Stimulated activated CD4-positive, alpha-beta T cell treated with anti-CD3 and anti-CD28 coated beads, Interleukin-4, amount 100 ng/mL, for 24 hours (primary cell): ENCODE data around the gene CST9.

Experiments used
- DNase-seq: peaks from one replicate; pipeline ENCODE4 v3.0.0-alpha.2; 2020

Gene CST9, protein sequence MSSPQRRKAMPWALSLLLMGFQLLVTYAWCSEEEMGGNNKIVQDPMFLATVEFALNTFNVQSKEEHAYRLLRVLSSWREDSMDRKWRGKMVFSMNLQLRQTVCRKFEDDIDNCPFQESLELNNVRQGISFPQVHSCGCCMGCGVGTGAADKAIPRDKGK

DNA sequence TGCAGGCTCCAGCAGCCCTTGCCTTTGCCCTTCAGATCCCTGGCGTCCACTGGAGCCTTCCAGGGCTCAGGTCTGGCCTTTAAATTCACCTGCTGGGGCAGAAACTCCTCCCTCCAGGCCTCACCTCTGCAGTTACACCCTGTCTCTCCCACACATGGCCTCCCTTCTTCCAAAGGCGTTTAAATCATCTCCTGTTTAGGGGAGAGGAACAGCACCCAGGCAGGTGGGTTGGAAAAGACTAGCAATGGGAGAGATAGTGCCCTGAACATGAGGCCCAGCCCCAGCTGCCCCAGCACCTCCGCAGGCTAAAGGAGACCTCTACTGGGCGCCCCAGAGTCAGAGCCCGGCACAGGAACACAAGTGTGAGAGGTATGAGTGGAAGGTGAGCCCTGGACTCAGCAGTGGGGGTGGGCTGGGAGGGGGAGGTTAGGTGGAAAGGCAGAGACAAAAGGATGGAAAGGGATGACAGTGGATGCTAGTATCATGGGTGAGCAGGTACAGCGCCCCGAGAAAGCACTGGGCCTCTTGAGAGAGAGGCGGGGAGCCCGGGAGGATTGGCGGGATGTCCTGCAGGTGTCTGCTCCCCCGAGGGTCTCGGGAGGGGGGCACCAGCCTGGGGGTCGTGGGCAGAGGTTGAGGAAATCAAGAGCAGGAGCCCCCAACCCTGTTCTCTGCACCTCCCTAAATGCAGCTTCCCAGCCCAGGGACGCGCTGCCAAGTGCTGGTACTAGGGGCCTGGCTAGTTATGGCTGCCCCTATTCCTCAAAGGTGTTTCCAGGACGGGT, at the start of gene CST9:
Gene CST9 (minus strand): TSS at position 51 of the 785 bp plus-strand sequence. CDS start 53 bp downstream, outside the sequence.
- no peak for DNase-seq

DNA sequence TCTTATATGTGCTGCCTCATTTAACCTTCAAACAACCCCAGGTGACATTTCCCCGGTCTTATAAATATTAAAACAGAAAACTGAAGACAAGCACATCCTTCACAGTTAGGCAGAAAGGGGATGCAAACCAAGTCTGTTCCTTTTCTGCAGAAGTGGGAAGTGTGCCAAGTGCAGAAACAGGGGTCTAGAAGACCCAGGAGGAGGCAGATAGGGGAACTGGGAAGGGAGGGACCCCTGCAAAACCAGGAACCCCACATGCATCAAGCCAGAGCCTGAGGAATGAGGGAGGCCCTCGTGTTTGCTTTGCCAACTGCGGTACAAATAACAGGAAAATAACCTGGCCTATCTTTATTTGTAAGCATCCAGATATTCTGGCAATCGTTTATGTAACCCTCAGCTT, 49.0 kb upstream of the CST9 start:
- DNase-seq, result no peak

- no peak for DNase-seq
Observed at GRCh38 chr20:23654000-23654399, 48.3 kb upstream of the CST9 start.

- DNase-seq, result no peak
Observed at GRCh38 chr20:23653400-23653938, 47.8 kb upstream of the CST9 start.

DNA sequence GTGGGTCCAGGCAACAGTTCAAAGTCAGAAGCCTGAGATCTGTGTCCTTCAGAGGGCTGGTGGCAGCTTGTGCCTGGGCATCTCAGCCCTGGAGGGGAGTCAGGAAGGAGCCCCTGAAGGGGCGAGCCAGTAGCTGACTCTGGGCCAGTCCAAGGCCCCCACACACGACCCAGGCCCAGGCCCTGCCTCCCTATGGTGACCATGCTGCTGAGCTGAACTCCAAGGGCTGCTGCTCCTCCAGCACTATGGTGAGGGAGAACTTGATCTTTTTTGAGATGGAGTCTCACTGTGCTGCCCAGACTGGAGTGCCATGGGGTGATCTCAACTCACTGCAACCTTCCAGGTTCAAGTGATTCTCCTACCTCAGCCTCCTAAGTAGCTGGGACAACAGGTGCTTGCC, 47.2 kb upstream of the CST9 start:
- DNase-seq, result no peak

DNA sequence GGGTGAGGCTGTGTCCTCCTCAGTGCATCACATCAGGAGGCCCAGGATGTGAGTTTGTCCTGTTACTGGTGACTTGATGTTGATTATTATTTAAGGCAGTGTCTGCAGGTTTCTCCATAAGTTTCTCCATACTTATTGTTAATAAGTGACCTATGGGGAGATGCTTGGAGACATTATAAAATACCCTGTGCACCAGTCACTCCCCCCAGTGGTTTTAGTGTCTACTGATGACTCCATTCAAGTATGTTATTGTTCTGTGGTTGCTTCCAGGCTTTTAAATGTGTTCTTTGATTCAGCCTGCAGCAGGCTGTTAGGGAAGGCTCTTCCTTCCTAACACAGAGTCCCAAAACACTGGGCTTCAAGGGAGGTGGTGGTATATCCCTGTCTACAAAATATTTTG, 46.7 kb upstream of the CST9 start:
- DNase-seq, result no peak

- no peak for DNase-seq
Observed at GRCh38 chr20:23651117-23651516, 45.4 kb upstream of the CST9 start.

DNA sequence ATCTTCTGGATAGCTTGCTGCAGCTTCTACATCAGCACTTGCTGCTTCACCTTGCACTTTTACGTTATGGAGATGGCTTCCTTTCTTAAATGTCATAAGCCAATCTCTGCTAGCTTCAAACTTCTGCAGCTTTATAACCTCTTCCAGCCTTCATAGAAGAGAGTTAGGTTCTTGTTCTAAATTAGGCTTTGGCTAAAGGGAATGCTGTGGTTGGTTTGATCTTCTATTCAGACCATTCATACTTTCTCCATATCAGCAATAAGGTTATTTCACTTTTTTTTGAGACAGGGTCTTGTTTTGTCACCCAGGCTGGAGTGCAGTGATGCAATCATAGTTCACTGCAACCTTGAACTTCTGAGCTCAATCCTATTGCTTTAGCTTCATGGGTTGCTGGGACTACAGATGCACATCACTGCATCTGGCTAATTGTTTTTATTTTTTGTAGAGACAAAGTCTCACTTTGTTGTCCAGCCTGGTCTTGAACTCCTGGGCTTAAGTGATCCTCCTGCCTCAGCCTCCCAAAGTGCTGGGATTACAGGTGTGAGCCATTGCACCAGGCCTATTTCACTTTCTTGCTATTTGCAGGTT, 44.2 kb upstream of the CST9 start:
- no peak for DNase-seq

GRCh38 chr20:23649242-23649641, 43.5 kb upstream of the CST9 start:
- DNase-seq, result no peak

DNA sequence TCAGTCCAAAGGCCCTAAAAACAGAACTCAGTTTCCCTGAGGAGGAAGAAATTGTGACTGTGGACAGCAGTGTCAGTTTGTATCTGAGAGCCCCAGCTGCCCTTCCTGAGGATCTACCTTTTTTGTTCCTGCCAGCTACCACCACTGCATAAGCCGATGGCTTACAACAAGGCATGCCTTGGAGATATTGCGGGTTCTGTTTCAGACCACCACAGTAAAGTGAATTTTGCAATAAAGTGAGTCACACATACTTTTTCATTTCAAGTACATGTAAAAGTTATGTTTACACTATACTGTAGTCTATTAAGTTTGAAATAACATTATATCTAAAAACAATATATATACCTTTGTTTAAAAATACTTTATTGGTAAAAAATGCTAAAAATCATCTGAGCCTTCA, 41.6 kb upstream of the CST9 start:
- no peak for DNase-seq

DNA sequence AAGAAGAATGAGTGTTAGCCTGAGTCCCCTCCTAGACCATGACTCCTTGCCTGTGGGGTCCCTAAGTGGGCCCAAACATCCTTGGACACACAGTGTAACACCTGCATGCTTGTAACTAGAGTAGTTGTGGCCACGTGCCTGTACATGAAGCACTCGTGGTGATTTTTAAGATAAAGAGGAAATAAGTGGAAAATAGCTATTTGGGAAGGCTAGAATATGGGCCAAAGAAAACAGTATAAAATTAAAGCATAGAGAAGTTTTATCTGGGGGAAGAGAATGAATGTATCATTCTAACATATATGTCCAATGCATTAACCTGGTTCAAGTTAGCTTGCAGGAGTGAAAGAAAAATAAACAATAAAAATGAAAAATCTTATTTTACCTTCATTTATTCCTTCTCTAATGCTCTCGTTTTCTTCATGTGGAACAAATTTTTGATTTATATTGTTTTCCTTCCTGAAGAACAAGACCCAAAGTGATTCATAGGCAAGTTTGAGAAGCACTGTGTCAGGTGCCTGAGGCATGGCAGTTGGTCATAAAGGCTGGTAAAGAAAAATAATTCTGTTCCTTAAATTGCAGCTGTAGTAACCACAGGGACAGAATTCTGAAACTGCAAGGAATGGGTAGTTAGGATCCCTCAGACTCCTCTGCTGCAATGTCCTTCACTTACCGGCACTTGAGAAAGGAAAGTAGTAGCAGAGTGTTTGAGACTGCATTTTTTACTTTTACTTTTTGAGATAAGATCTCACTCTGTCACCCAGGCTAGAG, 40.6 kb upstream of the CST9 start:
- no peak for DNase-seq

DNA sequence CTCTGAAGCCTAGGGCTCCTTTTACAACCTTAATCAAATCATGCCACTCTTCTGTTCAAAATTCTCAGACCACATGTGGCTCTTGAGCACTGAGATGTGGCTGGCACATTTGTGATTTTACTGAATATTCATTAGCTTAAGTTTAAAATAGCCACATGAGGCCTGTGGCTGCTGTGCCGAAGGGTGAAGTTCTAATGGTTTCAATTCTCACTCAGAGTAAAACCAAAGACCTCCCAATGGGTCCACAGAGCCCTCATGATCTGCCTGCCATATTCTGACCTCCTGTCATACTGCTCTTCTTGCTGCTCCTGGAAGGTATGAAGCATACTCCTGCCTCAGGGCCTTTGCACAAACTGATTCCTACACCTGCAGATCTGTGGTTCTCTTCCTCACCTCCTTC, 39.9 kb upstream of the CST9 start:
- DNase-seq, result no peak

GRCh38 chr20:23644164-23644563, 38.4 kb upstream of the CST9 start:
- no peak for DNase-seq

- DNase-seq, result no peak
Observed at GRCh38 chr20:23643659-23644058, 37.9 kb upstream of the CST9 start.

GRCh38 chr20:23641936-23642751, 36.4 kb upstream of the CST9 start:
- DNase-seq, result no peak

- no peak for DNase-seq
Observed at GRCh38 chr20:23640671-23641667, 35.3 kb upstream of the CST9 start.

DNA sequence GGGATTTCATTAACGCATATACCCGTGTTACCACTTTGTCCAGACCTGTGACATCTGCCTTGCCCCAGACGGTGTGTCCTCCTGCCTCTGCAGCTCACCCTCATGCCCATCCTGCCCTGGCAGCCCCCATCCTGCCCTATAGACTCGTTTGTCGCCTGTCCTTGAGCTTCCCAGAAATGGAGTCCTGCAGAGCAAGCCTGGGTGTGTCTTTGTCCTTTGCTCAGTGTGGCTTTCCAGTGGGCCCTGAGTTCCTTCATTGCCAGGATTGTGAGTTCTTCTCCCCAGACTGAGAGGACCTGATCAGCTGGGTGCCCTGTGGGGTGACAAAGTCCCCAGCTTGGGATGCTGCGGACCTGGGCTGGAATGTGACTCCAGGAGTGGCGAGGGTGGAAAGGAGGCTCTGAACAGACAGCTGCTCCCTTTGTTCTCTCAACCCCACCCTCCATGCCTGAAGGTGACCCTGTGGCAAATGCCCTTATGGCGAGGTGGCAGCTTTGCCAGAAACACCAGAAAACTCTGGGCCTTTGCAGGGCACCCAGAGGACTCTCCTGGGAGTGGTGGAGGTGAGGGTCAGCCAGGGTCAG, 34.4 kb upstream of the CST9 start:
- no peak for DNase-seq

- no peak for DNase-seq
Observed at GRCh38 chr20:23639490-23639958, 33.8 kb upstream of the CST9 start.

GRCh38 chr20:23638309-23638708, 32.6 kb upstream of the CST9 start:
- DNase-seq, result no peak
